ENCODE results near the gene BCO1.

The BCO1 gene

GRCh38 chr16:81238296-81239011 lies at the start of gene BCO1:
BCO1 (plus strand) TSS chr16:81238689; CDS start chr16:81238909, 220 bp downstream.
- TF ChIP-seq ZNF274 (IDR thresholded peaks at IDR 0.05; ENCODE audit: low read depth, low read length) = no peak
- H3K4me3 ChIP-seq (ENCODE audit: low read length) = peak within 1 kb of the TSS; percentile 47; the same call in 1 of the 2 replicates

GRCh38 chr16:81189100-81189664 lies 49.3 kb upstream of the BCO1 start:
- no peak for TF ChIP-seq ZNF274 (IDR thresholded peaks at IDR 0.05; ENCODE audit: low read depth, low read length)

GRCh38 chr16:81190667-81191066 lies 47.8 kb upstream of the BCO1 start:
- no peak for TF ChIP-seq ZNF274 (IDR thresholded peaks at IDR 0.05; ENCODE audit: low read depth, low read length)
- H3K4me3 ChIP-seq (ENCODE audit: low read length) = no peak overlapping the region

More at GRCh38 chr16:81189100-81189664, 49.3 kb upstream of the BCO1 start:
- H3K4me3 ChIP-seq (ENCODE audit: low read length) = no peak overlapping the region

- no peak for TF ChIP-seq ZNF274 (IDR thresholded peaks at IDR 0.05; ENCODE audit: low read depth, low read length)
- H3K4me3 ChIP-seq (ENCODE audit: low read length) = no peak overlapping the region
These were observed 42.5 kb upstream of the BCO1 start for GRCh38 chr16:81195885-81196534.

- no peak for TF ChIP-seq ZNF274 (IDR thresholded peaks at IDR 0.05; ENCODE audit: low read depth, low read length)
- H3K4me3 ChIP-seq (ENCODE audit: low read length) = no peak overlapping the region
These were observed 39.9 kb upstream of the BCO1 start for GRCh38 chr16:81198635-81199034.

- H3K4me3 ChIP-seq (ENCODE audit: low read length) = no peak overlapping the region
- no peak for TF ChIP-seq ZNF274 (IDR thresholded peaks at IDR 0.05; ENCODE audit: low read depth, low read length)
These were observed 37.2 kb upstream of the BCO1 start for GRCh38 chr16:81201267-81201666.

- no peak for TF ChIP-seq ZNF274 (IDR thresholded peaks at IDR 0.05; ENCODE audit: low read depth, low read length)
- no peak overlapping the region for H3K4me3 ChIP-seq (ENCODE audit: low read length)
These were observed 33.5 kb upstream of the BCO1 start for GRCh38 chr16:81204798-81205680.

GRCh38 chr16:81207076-81207475 lies 31.4 kb upstream of the BCO1 start:
- no peak for TF ChIP-seq ZNF274 (IDR thresholded peaks at IDR 0.05; ENCODE audit: low read depth, low read length)
- no peak overlapping the region for H3K4me3 ChIP-seq (ENCODE audit: low read length)

- H3K4me3 ChIP-seq (ENCODE audit: low read length) = no peak overlapping the region
- no peak for TF ChIP-seq ZNF274 (IDR thresholded peaks at IDR 0.05; ENCODE audit: low read depth, low read length)
These were observed 27.7 kb upstream of the BCO1 start for GRCh38 chr16:81210807-81211206.

- no peak for TF ChIP-seq ZNF274 (IDR thresholded peaks at IDR 0.05; ENCODE audit: low read depth, low read length)
- no peak overlapping the region for H3K4me3 ChIP-seq (ENCODE audit: low read length)
These were observed 25.5 kb upstream of the BCO1 start for GRCh38 chr16:81212830-81213465.

GRCh38 chr16:81214745-81215166 lies 23.7 kb upstream of the BCO1 start:
- no peak for TF ChIP-seq ZNF274 (IDR thresholded peaks at IDR 0.05; ENCODE audit: low read depth, low read length)
- H3K4me3 ChIP-seq (ENCODE audit: low read length) = no peak overlapping the region

- TF ChIP-seq ZNF274 (IDR thresholded peaks at IDR 0.05; ENCODE audit: low read depth, low read length) = no peak
- no peak overlapping the region for H3K4me3 ChIP-seq (ENCODE audit: low read length)
These were observed 22.4 kb upstream of the BCO1 start for GRCh38 chr16:81216114-81216513.

GRCh38 chr16:81216706-81217105 lies 21.8 kb upstream of the BCO1 start:
- no peak overlapping the region for H3K4me3 ChIP-seq (ENCODE audit: low read length)
- TF ChIP-seq ZNF274 (IDR thresholded peaks at IDR 0.05; ENCODE audit: low read depth, low read length) = no peak

GRCh38 chr16:81219151-81219550 lies 19.3 kb upstream of the BCO1 start:
- H3K4me3 ChIP-seq (ENCODE audit: low read length) = no peak overlapping the region
- no peak for TF ChIP-seq ZNF274 (IDR thresholded peaks at IDR 0.05; ENCODE audit: low read depth, low read length)

All from GM08714 (cell line).